Measurements from ENCODE around the gene SIL1. TPM values are rescaled to one million over a fixed set of nuclear protein-coding genes. Genes with fewer than 3 reads are reported as not detected.

Gene SIL1
- total RNA-seq, 1 donor from 2014 or later = 39.3 TPM

DNA sequence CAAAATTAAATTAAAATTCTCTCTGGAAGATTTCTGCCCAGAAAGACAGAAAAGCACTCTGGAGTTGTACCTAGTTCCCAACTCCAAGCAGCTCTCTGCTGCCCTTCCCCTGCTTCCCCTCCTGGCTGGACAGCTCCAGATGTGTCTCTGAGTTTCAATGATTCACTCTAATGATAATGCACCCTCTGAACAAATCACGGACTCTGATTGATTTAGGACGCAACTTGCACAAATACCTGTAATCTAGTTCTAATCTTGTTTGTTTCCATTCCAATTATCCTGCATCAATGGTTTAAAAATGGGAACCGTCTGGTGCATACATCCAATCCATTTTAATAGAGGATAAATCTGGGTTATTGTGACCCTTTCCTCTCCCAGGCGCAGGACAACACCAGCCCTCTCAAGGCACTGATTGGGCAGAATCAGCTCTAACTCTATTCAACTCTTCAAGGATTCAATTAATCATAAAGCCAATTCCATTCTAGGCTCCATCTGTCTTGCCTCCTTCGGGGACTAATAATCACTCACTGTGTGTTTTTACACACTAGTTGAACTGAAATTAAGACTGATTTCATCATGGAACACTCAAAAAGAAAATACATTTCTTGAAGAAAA is 211.9 kb downstream of the SIL1 start:
- Histone ChIP-seq H3K27me3 (ENCODE audit: low read depth) (no peaks in the 10 kb centered on the region), H3K4me1 (peaks cover 16% of the 10 kb centered on the region), H3K9me3 (replicated peaks) (no peaks in the 10 kb centered on the region), H3K27ac (replicated peaks) (no peak overlapping the region), H3K4me3 (no peak overlapping the region), H3K36me3 (peaks cover 3% of the 10 kb centered on the region)
- intact Hi-C loops (cut with micrococcal nuclease) = no loop called here
- TF ChIP-seq, protein P1, sequence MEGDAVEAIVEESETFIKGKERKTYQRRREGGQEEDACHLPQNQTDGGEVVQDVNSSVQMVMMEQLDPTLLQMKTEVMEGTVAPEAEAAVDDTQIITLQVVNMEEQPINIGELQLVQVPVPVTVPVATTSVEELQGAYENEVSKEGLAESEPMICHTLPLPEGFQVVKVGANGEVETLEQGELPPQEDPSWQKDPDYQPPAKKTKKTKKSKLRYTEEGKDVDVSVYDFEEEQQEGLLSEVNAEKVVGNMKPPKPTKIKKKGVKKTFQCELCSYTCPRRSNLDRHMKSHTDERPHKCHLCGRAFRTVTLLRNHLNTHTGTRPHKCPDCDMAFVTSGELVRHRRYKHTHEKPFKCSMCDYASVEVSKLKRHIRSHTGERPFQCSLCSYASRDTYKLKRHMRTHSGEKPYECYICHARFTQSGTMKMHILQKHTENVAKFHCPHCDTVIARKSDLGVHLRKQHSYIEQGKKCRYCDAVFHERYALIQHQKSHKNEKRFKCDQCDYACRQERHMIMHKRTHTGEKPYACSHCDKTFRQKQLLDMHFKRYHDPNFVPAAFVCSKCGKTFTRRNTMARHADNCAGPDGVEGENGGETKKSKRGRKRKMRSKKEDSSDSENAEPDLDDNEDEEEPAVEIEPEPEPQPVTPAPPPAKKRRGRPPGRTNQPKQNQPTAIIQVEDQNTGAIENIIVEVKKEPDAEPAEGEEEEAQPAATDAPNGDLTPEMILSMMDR (IDR thresholded peaks at IDR 0.05; ENCODE audit: borderline replicate concordance) = no peak
- no peak for DNase-seq

- Histone ChIP-seq H3K4me3 (no peak overlapping the region), H3K36me3 (peaks cover 3% of the 10 kb centered on the region), H3K27me3 (ENCODE audit: low read depth) (no peaks in the 10 kb centered on the region), H3K4me1 (peaks cover 18% of the 10 kb centered on the region), H3K27ac (replicated peaks) (no peak overlapping the region), H3K9me3 (replicated peaks) (no peaks in the 10 kb centered on the region)
- intact Hi-C loops (cut with micrococcal nuclease) = no loop called here
- DNase-seq = no peak
- TF ChIP-seq, protein P1 (IDR thresholded peaks at IDR 0.05; ENCODE audit: borderline replicate concordance) = no peak
Observed at GRCh38 chr5:138985683-138986082, 212.5 kb downstream of the SIL1 start.

DNA sequence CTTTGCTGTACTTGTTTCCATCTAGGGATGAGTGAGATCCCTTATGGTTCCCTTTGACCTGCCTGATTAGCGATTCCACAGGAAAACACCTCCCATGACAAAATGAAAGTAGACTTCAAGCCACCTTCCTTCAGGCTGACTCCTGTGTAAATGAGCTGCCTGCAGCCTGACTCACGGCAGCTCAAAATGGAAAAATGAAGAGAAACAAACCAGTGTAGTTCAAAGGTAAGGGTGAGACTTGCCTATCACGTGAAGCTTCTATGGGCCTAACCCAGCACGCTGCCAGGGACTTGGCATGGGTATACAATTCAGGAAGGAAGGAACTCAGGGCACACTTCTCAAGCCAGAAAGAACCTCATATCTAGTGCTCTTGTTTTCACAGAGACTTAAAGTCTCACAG is 212.9 kb downstream of the SIL1 start:
- no peak for DNase-seq
- Histone ChIP-seq H3K27ac (replicated peaks) (no peak overlapping the region), H3K36me3 (peaks cover 3% of the 10 kb centered on the region), H3K9me3 (replicated peaks) (no peaks in the 10 kb centered on the region), H3K4me3 (no peak overlapping the region), H3K27me3 (ENCODE audit: low read depth) (no peaks in the 10 kb centered on the region), H3K4me1 (peaks cover 18% of the 10 kb centered on the region)
- intact Hi-C loops (cut with micrococcal nuclease) = no loop called here
- TF ChIP-seq, protein P1 (IDR thresholded peaks at IDR 0.05; ENCODE audit: borderline replicate concordance) = no peak

DNA sequence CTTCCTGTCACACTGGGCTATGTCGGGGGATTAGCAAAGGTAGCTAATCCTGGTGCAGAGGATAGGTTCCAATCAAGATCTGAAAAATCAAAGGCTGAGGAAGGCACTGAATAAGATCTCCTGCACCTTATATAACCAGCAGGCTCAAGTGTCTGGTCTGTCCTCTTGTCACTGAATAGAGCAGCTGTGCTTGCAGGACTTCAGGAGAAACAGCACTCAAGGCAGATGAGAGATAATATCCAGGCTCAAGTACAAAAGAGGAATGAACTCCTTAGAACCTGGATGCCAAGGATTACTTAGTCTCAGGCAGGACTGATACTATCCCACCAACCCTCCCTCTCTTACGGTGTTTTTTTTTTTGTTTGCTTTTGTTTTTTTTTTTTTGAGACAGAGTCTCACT is 214.2 kb downstream of the SIL1 start:
- intact Hi-C loops (cut with micrococcal nuclease) = no loop called here
- peaks cover 3% of the 10 kb centered on the region for H3K36me3 ChIP-seq
- H3K27me3 ChIP-seq (ENCODE audit: low read depth) = no peaks in the 10 kb centered on the region
- H3K4me1 ChIP-seq = peaks cover 18% of the 10 kb centered on the region
- no peak overlapping the region for H3K4me3 ChIP-seq
- H3K27ac ChIP-seq (replicated peaks) = no peak overlapping the region
- no peaks in the 10 kb centered on the region for H3K9me3 ChIP-seq (replicated peaks)
- no peak for DNase-seq
- TF ChIP-seq, protein P1 (IDR thresholded peaks at IDR 0.05; ENCODE audit: borderline replicate concordance) = no peak

DNA sequence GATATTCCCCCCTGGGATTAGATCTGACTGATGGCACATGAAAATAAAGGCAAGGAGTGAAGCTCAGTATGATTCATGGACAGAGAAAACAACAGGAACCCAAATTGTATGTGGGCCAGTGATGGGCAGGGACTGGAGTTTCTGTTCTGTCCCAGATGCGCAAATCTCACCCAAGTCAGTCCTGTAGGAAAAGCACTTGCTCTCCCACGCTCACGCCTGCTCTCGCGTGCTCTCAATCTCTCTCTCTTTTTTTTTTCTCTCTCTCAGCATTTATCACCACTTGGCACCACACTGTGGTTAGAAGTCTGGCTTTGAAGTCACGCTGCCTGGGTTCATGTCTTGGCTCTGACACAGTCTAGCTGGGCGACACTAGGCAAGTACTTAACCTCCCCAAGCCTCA is 216.6 kb downstream of the SIL1 start:
- Histone ChIP-seq H3K4me3 (no peak overlapping the region), H3K27me3 (ENCODE audit: low read depth) (no peaks in the 10 kb centered on the region), H3K9me3 (replicated peaks) (no peaks in the 10 kb centered on the region), H3K4me1 (peaks cover 18% of the 10 kb centered on the region), H3K36me3 (no peaks in the 10 kb centered on the region), H3K27ac (replicated peaks) (no peak overlapping the region)
- TF ChIP-seq, protein P1 (IDR thresholded peaks at IDR 0.05; ENCODE audit: borderline replicate concordance) = no peak
- no peak for DNase-seq
- intact Hi-C loops (cut with micrococcal nuclease) = no loop called here
